GM21529 (cell line): ENCODE results near the gene CRTC3.

Source experiments
- ATAC-seq: cut with Tn5 transposase; IDR thresholded peaks from one replicate; pipeline ENCODE4 v1.9.1; 2021; ENCODE audit not compliant: unreplicated experiment

Gene CRTC3

DNA sequence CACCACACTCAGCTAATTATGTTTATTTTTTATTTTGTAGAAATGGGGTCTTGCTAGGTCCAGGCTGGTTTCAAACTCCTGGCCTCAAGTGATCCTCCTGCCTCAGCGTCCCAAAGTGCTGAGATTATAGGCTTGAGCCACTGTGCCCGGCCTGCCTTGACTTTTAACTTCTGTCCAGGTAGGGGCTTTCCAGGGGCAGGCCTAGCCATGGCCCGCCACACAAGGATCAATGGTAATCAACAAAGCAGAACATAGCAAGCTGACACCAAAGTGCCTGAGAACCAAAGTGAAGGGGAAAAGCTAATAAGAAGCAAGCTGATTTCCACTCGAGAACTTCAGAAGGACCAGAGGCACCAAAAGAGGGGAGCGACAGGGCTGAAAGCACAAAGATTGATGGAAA, 9.4 kb upstream of the CRTC3 start:
- no peak for ATAC-seq

DNA sequence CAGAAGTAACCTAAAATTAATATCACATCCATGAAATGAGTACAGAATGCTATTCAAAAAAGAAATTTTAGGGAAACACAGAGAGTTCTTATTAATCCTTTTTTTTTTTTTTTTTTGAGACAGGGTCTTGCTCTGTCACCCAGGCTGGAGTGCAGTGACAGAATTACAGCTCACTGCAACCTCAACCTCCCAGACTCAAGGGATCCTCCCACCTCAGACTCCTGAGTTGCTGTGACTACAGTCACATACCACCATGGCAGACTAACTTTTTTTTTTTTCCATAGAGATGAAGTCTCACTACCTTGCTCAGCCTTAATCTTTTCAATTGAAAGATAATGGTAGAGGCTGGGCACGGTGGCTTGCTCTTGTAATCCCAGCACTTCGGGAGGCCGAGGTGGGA, 6.3 kb upstream of the CRTC3 start:
- ATAC-seq: no peak

DNA sequence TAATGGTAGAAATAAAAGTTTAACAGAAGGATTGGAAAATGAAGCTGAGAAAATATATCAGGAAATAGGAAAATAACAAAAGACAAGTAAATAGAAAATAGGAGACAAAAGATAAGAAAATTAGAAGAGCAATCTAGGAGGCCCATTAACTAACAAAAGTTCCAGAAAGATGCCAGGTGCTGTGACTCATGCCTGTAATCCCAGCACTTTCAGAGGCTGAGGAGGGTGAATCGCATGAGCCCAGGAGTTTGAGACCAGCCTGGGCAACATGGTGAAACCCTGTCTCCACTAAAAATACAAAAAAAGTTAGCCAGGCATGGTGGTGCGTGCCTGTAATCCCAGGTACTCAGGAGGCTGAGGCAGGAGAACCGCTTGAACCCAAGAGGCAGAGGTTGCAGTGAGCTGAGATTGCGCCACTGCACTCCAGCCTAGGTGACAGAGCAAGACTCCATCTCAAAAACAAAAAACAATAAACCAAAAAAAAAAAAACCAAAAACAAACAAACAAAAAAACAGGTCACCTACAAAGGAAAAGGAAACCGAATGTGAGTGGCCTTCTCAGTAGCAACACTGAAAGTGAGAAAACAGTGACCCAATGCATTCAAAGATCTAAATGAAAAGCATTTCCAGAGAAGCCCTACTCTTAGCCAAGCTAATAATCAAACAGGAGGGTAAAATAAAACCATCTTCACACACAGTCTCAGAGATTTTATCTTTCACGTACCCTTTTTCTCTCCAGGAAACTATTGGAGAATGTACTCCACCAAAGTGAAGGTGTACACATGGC, 5.5 kb upstream of the CRTC3 start:
- peak; percentile 71 for ATAC-seq

DNA sequence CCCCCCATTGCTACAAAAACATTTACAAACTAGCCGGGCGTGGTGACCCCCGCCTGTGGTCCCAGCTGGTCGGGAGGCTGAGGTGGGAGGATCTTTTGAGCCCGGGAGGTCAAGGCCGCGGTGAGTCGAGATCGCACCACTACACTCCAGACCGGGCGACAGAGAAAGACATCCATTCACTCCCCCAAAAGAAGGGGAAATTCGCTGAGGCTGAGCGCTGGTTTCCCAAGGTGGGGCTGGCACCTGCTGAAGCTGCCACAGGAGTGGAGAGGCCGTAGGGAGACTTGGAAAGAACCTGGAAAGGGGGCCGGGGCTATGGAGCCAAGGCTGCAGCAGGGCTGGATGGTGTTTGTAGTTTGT, 732 bp upstream of the CRTC3 start:
- no peak for ATAC-seq

DNA sequence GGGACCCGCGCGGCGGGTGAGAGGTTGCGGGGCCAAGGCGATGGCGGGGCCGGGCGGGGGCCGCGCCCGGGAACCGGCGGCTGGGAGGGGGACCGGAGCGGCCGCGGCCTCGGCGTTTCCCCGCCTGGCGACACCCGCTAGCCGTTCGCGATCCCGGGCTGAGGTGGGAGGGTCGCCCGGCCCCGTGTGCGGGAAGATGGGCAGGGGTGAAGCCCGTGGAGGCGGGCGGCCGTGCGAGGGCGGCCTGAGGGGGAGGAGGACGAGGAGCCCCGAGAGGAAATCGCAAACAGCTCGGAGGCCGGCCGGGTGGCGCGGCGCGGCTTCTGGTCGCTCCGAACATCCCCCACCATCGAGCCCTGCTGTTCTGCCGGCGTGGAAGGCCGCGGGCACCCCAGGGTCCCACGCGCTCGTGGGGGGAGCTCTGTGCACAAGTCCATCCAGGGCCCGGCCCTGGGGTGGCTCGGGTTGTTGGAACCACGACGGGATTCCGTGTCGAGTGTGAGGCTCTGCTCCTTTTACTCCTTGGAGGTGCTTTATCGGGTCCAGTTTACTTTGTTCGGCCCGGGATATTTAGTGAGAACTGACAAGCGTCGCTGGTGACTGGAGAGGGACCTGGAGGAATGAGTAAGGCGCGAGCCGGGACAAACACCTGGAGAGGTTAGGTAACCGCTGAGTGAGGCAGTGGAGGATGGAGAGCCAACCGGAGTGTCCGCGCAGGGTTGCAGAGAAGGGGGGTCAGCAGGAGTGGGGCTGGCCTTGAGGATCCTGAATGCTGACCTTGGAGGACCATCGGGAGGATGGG, 728 bp downstream of the CRTC3 start:
- ATAC-seq: peak; percentile 53

DNA sequence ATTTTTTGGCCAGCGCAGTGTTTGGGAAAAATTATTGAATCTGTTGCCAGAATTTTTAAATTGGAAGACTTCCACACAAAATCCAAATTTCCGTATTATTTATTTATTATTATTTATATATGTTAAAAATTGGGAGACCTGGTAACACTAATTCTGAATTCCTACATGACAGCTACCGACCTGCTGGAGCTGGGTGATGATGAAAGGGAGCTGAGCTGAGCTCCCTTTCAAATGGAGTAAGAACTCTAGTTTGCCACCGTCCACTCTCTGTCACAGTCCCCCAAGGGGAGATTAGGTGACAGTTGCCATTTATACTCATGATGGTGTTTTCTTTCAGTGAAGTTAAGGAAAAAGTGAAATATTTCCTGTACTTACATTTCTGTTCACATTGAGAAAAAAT, 1.4 kb downstream of the CRTC3 start:
- no peak for ATAC-seq

DNA sequence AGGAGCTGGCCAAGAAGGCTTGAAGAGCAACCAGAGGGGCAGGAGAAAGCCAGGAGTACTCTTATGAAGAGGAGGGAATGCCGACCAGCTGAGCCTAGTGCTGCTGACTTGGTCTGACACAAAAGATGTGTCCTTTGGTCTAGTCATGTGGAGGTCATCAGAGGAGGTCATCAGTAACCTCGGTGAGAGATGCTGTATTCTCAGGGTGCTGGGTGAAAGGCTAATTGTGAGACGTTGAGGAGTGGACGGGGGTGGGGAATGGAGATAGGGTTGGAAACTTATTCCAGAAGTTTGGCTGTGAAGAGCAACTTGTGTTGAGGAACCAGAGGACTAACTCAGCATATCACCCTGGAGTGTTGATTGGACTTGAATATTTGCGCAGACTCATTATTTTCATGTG, 5.5 kb downstream of the CRTC3 start:
- ATAC-seq: no peak

DNA sequence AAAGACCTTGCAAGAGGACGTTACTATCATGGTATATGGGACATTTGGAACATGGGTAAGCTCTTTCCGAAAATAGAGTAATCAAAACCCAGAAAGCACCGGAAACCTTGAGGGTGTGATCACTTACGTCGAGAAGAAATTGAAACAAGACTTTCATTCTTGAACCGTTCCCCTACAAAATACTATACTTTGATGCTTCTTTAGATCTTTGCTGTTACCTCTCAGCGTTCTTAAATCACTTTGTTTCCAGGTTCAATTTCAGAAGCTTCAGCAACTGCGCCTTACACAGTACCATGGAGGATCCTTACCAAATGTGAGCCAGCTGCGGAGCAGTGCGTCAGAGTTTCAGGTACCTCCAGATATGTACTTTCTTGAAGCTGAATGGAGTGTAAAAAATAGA, 10.1 kb downstream of the CRTC3 start:
- no peak for ATAC-seq

DNA sequence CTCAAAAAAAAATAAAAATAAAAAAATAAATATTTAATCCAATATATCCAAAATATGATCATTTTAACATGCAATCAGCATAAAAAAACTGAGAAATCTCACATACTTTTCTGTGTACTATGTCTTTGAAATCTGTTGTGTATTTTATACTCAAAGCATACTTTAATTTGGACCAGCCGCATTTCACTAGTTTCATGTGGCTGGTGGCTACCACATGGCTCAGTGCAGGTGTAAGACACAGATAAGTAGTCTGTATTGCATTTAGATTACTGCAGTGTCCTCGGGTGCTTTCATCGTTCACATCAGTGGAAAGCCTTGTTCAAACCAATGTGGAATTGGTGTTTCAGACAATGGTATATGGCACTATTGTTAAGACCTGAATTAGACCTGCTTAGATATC, 11.0 kb downstream of the CRTC3 start:
- no peak for ATAC-seq

DNA sequence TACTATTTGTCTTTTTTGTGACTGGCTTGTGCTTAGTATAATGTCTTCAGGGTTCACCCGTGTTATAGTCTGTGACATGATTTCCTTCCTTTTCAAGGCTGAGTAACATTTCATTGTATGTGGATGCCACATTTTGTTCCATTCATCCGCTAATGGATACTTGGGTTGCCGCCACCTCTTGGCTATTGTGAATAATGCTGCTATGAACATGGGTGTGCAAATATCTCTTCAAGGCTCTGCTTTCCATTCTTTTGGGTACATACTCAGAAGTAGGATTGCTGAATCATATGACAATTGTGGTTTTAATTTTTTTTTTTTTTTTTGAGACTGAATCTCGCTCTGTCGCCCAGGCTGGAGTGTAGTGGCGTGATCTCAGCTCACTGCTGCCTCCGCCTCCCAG, 15.4 kb downstream of the CRTC3 start:
- ATAC-seq: no peak

DNA sequence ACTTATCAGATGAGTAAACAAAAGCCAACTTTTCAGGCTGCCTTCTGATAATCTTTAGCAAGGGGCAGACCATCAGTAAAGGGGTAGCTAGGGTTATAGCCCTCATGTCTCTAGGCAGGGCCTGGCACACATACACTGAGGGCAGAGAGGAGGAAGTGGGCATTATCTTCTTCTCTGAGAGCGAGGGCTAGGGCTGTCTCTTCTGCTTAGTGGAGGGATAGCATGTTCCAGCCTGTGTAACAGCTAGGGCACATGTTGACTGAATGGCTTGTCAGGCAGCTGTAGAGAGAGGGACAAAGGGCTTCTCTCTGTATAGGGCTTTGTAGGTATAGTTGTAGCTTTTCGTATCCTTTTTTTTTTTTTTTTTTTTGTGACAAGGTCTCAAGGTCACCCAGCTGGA, 17.8 kb downstream of the CRTC3 start:
- ATAC-seq: no peak

DNA sequence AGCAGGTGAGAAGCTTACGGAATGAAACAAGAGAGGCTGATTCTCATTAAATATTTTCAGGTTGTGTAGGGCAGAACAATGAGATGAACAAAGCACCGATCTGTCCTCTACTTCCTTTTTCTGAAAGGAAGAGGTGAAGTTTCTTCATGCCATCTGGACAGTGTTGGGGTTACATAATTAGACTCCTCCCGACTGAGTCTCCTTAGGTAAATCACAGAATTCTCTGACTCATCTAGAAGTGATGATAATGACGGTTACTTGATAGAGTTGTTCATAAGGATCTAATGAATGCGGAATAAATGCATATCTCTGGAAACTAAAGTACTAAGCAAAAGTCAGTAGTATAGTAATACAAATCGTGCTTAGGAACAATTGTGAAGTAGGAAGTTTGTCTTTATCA, 21.2 kb downstream of the CRTC3 start:
- ATAC-seq: no peak

DNA sequence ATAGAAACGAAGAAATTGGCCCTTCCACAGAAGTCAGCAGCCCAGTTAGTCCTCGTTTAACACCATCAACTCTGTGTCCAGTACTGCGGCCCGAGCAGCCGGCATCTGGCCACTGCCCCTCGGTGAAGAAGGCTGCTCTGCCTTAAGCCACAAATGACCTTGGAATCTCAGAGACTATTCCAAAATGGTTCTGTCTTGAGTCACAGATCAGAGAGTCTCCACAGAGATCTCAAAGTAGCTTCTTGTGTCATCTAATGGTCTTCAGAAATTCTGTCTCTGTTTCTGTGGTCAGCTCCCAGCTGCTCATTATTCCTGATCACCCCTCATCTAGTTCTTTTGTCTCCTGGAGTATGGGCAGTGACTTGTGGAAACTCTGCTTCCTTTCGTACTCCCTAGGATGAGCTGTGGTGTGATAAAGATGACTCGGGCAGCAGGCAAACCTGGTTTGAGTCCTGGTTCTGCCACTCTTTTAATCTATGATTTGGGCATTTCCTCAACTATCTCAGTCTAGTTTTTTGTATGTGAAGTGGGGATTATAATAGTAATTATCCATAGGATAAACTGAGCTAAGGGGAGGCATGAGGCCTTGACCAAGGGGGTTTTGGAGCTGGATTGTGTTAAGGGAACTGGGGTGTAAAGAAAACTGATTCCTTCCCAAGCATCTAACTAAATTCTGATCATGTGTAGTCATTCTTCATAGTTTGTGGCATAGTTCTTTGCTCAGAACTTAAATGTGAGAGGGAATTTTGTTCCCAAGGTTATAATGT, 22.6 kb downstream of the CRTC3 start:
- no peak for ATAC-seq

DNA sequence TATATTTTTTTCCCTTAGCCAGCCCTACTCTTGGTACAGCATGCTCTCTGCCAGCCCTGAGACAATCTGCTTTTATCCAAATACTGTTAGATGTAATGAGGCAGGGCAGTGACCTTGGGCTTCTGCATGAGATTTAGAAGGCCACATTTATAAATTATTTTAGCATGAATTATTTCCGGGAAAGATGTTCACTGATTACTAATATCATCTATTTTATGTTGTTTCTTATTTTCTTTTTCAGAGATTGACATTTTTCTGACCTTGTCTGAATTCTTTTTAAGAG, 23.1 kb downstream of the CRTC3 start:
- no peak for ATAC-seq

DNA sequence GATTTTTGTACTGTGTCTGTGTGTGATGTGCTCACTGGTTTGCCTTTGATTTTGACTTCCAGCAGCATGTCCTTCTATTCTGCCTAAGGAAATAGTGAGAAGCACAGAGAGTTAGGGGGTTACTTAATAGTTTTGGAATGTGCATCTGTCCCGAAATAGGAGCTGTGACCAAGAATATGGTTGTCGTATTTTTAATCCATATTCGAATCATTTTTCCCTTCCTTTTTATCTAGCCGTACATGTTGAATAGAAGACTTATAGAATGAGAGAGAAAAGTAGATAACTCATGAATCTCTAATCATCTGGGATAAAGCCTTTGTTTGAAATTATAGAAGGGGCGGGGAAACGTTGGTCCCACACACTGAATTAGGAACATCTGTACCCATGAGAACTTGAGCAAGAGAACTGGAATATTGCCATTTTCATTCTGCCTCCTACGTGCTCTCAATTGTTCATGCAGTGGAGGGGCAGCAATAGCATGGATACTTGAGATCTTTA, 23.6 kb downstream of the CRTC3 start:
- no peak for ATAC-seq

DNA sequence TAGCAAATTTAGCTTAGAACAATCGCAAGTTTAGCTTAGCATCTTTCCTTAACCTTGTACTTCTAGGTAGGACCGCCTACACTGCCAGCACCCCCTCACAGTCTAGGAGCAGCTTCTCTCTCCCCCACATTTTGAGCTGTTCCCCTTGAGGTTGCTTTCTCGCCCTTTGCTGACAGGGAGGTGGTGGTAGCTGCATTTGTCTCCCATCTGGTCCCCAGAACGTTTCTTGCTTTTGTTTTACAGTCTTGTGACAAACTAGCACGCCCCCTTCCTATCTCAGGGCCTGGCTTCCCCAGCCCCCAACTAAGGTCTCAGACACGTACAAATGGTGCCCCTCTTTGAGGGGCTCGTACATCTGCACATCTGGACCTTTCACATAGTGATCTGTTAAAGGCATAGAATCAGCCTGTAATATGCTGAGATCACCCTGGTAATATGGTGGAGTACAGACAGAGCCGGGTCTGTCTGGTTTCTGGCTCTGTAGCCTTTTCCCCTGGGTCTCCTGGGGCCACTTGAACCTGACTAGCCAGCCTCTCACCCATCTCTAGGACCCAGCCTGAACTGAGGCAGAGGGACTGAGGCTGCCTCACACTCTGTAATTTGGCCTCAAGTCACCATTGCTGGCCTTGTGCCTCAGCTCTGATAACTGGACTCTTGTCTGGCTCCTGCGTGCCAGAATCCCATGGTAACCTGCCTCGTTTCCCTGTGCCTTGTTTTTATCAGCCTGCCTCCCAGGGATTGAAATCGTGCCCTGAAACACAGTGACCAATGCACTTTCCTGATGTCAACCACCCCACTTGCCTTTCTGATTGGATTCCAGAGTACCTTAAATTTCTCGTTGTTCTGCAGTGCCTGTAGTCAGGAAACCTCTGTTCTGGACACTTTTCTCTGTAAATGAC, 27.7 kb downstream of the CRTC3 start:
- no peak for ATAC-seq

DNA sequence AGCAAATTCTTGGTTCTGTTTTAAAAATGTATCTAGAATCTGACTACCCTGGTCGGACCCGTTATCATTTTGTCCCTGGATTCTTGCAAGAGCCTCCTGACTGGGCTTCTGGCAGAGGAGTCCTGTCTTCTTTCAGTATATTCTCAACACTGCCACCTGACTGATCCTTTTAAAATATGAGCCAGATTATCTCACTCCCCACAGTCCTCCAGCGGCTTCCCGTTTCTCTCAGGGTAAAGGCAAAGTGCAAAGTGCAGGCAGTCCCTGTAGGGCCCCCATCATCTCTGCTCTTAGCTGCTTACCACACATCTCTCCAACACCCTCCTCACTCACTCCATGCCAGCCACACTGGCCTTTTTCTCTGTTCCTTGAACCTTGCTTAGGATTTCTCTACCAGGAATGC, 28.4 kb downstream of the CRTC3 start:
- no peak for ATAC-seq

DNA sequence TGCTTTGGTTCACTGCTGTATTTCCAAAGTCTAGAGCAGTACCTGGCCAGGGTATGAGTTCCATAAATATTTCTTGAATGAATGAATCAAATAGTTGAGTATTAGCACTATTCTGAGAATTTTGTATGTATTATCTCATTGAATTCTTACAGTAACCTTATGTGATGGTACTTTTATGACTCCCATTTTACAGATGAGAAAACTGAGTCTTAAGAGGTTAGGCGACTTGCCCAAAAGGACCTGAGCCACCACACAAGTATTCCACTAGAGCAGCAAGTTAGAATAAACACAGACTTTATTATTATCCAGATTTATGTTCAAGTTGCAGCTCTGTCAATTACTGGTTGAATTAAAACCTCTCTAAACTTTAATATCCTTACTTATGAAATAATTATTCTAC, 29.4 kb downstream of the CRTC3 start:
- no peak for ATAC-seq

DNA sequence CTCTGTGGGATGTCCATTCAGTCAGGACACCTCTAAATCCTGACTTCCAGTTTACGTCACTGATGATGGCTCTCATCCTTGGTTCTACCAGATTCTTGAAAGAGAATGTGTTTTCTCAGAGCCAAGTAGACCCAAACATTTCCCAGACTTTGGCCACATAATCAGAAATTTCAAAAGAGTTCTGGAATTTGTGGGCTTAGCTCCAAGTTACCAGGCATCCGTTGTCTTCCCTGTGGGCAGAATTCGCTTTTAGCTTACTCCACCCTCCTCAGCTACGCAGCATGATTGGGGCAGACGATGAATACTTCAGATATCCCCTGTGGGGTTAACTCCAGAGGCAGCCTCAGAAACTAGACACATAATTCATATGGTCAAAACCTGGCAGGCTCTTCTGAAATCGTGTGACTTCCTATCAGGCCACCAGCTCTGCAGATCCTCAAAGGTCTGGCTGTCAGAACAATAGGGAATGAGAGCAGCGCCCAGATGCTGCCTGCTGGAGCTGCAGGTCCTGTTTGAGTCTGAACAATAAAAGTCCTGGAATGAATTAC, 30.6 kb downstream of the CRTC3 start:
- ATAC-seq: no peak

DNA sequence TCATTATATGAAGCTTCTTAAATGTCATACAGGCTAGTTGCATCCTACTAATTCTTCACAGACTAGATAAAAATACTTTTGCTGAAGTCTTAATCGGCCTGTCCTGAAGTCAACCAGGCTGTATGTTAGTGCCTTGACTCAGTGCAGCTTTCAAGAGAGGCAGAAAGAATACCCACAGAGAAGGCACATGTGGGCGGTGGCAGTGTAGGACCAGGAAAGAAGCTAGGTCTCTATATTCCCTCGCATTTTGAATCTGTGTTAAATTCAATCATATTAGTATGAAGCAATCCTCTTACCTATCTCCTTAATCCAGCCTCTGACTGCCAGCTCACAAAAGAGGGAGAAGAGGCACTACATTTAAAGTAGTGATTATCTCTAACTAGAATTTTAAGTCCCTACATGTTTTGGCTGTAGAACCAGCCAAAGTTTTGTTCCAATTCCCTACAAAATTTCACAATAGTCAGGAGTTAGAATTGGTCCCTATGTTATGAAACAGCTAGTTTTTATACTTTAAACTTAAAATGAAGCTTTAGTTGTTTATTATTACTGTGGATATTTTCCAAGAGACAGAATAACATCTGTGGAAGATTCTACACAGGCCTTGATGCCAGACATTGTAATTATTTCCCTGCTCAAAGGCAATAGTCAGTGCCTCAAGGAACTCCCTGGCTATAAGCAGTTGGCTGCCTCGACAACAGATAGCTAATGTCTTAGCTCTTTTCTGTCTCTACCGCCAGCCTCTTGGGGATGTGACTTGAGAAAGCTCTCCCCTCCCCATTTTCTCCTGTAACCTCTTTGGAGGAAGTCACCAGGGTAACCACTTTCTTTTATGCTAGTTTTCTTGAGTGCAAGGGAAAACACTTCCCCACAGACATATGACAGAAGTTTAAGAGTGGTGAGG, 31.9 kb downstream of the CRTC3 start:
- ATAC-seq: no peak
